ENCODE measurements around the gene JAM3. TPM values are rescaled to one million over a fixed set of nuclear protein-coding genes. Genes with fewer than 3 reads are reported as not detected.

Gene JAM3
- total RNA-seq, 1 experiment from 2014 or later: 36.5 TPM

DNA sequence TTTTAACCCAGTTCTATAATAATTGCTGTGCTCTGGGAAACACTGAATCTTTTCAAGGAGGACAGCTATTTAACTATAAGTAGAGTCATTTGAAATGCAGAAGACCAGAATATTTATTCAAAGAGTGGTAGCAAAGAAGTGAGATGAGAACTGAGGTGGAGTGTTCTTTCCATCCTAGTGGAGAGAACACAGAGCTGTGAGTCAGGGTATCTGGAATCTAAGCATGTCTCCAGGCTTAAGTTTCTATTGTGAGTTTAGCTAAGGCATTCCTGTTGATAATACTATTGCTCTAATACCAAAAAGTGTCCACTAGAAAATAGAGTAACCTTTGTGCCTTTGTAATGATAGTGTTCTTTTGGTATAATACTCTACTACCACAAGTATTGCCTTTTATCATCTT lies 32.4 kb downstream of the JAM3 start:
- H4K5ac ChIP-seq (ENCODE audit: insufficient read length, low read depth, low read length): no peak overlapping the region
- H3K9me3 ChIP-seq (ENCODE audit: control insufficient read depth, low read depth, low read length): no peaks in the 10 kb centered on the region
- no peak overlapping the region for H3K4ac ChIP-seq (ENCODE audit: low read depth, low read length)
- H3K4me2 ChIP-seq (ENCODE audit: insufficient read depth, insufficient read length, low read length): no peak overlapping the region
- peaks cover 10 to 18% of the 10 kb centered on the region in 2 experiments for H3K4me1 Mint-ChIP-seq
- peaks cover 13 to 47% (median 44%) of the 10 kb centered on the region in 3 experiments for H3K36me3 Mint-ChIP-seq (ENCODE audit: insufficient read depth in 1 of 3, low read depth in 3 of 3)
- peaks cover 34 to 48% of the 10 kb centered on the region in 2 experiments for H3K9me3 Mint-ChIP-seq
- no peaks in the 10 kb centered on the region for H3K23me2 ChIP-seq (ENCODE audit: insufficient read length, low read depth, low read length, poor library complexity, severe bottlenecking)
- no peak overlapping the region for H3K4me3 Mint-ChIP-seq
- DNase-seq: no peak
- TF ChIP-seq, protein P1, sequence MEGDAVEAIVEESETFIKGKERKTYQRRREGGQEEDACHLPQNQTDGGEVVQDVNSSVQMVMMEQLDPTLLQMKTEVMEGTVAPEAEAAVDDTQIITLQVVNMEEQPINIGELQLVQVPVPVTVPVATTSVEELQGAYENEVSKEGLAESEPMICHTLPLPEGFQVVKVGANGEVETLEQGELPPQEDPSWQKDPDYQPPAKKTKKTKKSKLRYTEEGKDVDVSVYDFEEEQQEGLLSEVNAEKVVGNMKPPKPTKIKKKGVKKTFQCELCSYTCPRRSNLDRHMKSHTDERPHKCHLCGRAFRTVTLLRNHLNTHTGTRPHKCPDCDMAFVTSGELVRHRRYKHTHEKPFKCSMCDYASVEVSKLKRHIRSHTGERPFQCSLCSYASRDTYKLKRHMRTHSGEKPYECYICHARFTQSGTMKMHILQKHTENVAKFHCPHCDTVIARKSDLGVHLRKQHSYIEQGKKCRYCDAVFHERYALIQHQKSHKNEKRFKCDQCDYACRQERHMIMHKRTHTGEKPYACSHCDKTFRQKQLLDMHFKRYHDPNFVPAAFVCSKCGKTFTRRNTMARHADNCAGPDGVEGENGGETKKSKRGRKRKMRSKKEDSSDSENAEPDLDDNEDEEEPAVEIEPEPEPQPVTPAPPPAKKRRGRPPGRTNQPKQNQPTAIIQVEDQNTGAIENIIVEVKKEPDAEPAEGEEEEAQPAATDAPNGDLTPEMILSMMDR (conservative IDR thresholded peaks at IDR 0.05): no peak
- no peak overlapping the region for H2BK12ac ChIP-seq (ENCODE audit: insufficient read length, low read depth, low read length)
- no peaks in the 10 kb centered on the region for H3K4me1 ChIP-seq (ENCODE audit: insufficient read depth, low read length)
- H4K20me1 ChIP-seq (ENCODE audit: control insufficient read depth, insufficient read depth, insufficient read length): no peaks in the 10 kb centered on the region
- H3K14ac ChIP-seq (ENCODE audit: insufficient read depth, low read length): no peak overlapping the region
- no peak overlapping the region for H3K27ac ChIP-seq (ENCODE audit: insufficient read length, low read depth, low read length)
- no peak overlapping the region for H3K23ac ChIP-seq (ENCODE audit: insufficient read length, low read depth, low read length)
- H3K9ac ChIP-seq (ENCODE audit: extremely low read depth, insufficient read length, low read length): no peak overlapping the region
- H3K27me3 Mint-ChIP-seq (ENCODE audit: low read depth): peaks cover 2% of the 10 kb centered on the region
- no peak overlapping the region for H4K8ac ChIP-seq (replicated peaks; ENCODE audit: insufficient read length, low read depth, low read length)
- no peak overlapping the region for H2BK5ac ChIP-seq (ENCODE audit: insufficient read length, low read length)
- H2BK20ac ChIP-seq (ENCODE audit: low read depth, low read length, poor library complexity, severe bottlenecking): no peak overlapping the region
- H3T11ph ChIP-seq (ENCODE audit: low read length): no peak overlapping the region
- H3K56ac ChIP-seq (ENCODE audit: insufficient read length, low read depth, low read length): no peak overlapping the region
- H2BK120ac ChIP-seq (ENCODE audit: low read depth, low read length, poor library complexity, severe bottlenecking): no peak overlapping the region
- H3K27me3 ChIP-seq (ENCODE audit: insufficient read depth, low read length): no peaks in the 10 kb centered on the region
- no peak overlapping the region for H4K91ac ChIP-seq (ENCODE audit: insufficient read length, low read depth, low read length)
- H2BK15ac ChIP-seq (ENCODE audit: low read depth, low read length): no peak overlapping the region
- peaks cover 7% of the 10 kb centered on the region for H3K79me1 ChIP-seq (ENCODE audit: insufficient read depth, low read depth, low read length, poor library complexity, severe bottlenecking)
- H2AFZ ChIP-seq (ENCODE audit: low read length): no peak overlapping the region
- no peak overlapping the region for H3K18ac ChIP-seq (ENCODE audit: insufficient read length, low read depth, low read length)
- H3K27ac Mint-ChIP-seq: no peak overlapping the region
- no peak overlapping the region for H2AK5ac ChIP-seq (ENCODE audit: insufficient read length, low read length)
- no peaks in the 10 kb centered on the region; the same call in 1 of the 2 replicates for H3K79me2 ChIP-seq (ENCODE audit: insufficient read depth, low read length)

Data from H9 (cell line).